ENCODE results near the gene POU6F2. TPM values are rescaled to one million over a fixed set of nuclear protein-coding genes. Genes with fewer than 3 reads are reported as not detected.

Gene POU6F2
- total RNA-seq, 6 donors from 2014 or later, result under 0.01 to 1.4 (median 0.24) TPM; not detected in 2

- DNase-seq, result no peak
- 63 to 68% methylated on average over 3 of the region's 3 CpGs for WGBS, 2 donors
Observed at GRCh38 chr7:39127058-39127457, 149.3 kb downstream of the POU6F2 start.

GRCh38 chr7:39128287-39128843 is 150.7 kb downstream of the POU6F2 start:
- no peaks in the 10 kb centered on the region for H3K4me1 ChIP-seq
- ATAC-seq (ENCODE audit: low FRiP score in 2 of 2) (no peak), DNase-seq (no peak)
- TF ChIP-seq POLR2A (IDR thresholded peaks at IDR 0.05), result no peak
- TF ChIP-seq EP300 (IDR thresholded peaks at IDR 0.05), result no peak
- no peak for TF ChIP-seq CTCF (IDR thresholded peaks at IDR 0.05)
- TF ChIP-seq POLR2AphosphoS5 (IDR thresholded peaks at IDR 0.05), result no peak
- no peaks in the 10 kb centered on the region for H3K9me3 ChIP-seq
- no peaks in the 10 kb centered on the region for H3K36me3 ChIP-seq
- WGBS, 2 donors, result 83 to 86% methylated on average over 2 of the region's 2 CpGs
- no peaks in the 10 kb centered on the region for H3K27me3 ChIP-seq
- H3K27ac ChIP-seq, result no peak overlapping the region
- H3K4me3 ChIP-seq, result no peak overlapping the region

More at GRCh38 chr7:39127058-39127457, 149.3 kb downstream of the POU6F2 start:
- no peaks in the 10 kb centered on the region for H3K27me3 ChIP-seq
- H3K4me3 ChIP-seq, result no peak overlapping the region
- H3K4me1 ChIP-seq, result no peaks in the 10 kb centered on the region
- ATAC-seq (ENCODE audit: low FRiP score in 2 of 2), result no peak
- no peak overlapping the region for H3K27ac ChIP-seq
- no peaks in the 10 kb centered on the region for H3K9me3 ChIP-seq
- no peaks in the 10 kb centered on the region for H3K36me3 ChIP-seq
- TF ChIP-seq POLR2AphosphoS5 (IDR thresholded peaks at IDR 0.05), result no peak
- no peak for TF ChIP-seq CTCF (IDR thresholded peaks at IDR 0.05)
- TF ChIP-seq EP300 (IDR thresholded peaks at IDR 0.05), result no peak
- TF ChIP-seq POLR2A (IDR thresholded peaks at IDR 0.05), result no peak

- Histone ChIP-seq H3K27me3 (no peaks in the 10 kb centered on the region), H3K9me3 (no peaks in the 10 kb centered on the region), H3K4me3 (peak overlapping the region in 1 of 4 donors; percentile 17), H3K4me1 (no peaks in the 10 kb centered on the region), H3K36me3 (no peaks in the 10 kb centered on the region), H3K27ac (no peak overlapping the region)
- TF ChIP-seq POLR2A (IDR thresholded peaks at IDR 0.05) (no peak), CTCF (IDR thresholded peaks at IDR 0.05) (no peak), EP300 (IDR thresholded peaks at IDR 0.05) (no peak), POLR2AphosphoS5 (IDR thresholded peaks at IDR 0.05) (no peak)
- ATAC-seq (ENCODE audit: low FRiP score in 2 of 2) (peak in 1 of 2 donors; percentile 35), DNase-seq (no peak)
- WGBS, 2 donors, result 67 to 71% methylated on average over 3 of the region's 3 CpGs
Observed at GRCh38 chr7:39130274-39130673, 152.6 kb downstream of the POU6F2 start.

- peak overlapping the region in 2 of 4 donors; percentile 21 to 22 for H3K27ac ChIP-seq
- no peaks in the 10 kb centered on the region for H3K4me1 ChIP-seq
- peak; percentile 35 to 66 for ATAC-seq (ENCODE audit: low FRiP score in 2 of 2)
- H3K9me3 ChIP-seq, result no peaks in the 10 kb centered on the region
- H3K27me3 ChIP-seq, result no peaks in the 10 kb centered on the region
- peak; percentile 53 to 55 for DNase-seq
- TF ChIP-seq POLR2AphosphoS5 (IDR thresholded peaks at IDR 0.05) (peak in 1 of 2 donors; percentile 14), CTCF (IDR thresholded peaks at IDR 0.05) (no peak), POLR2A (IDR thresholded peaks at IDR 0.05) (no peak), EP300 (IDR thresholded peaks at IDR 0.05) (no peak)
- H3K36me3 ChIP-seq, result no peaks in the 10 kb centered on the region
- peak overlapping the region in 3 of 4 donors; percentile 11 to 17 (median 14) for H3K4me3 ChIP-seq
- 50 to 65% methylated on average over 21 to 26 of the region's 26 CpGs for WGBS, 2 donors
Observed at GRCh38 chr7:39130857-39131526, 153.3 kb downstream of the POU6F2 start.

Data from upper lobe of left lung (tissue), 6 donors.